Measurements from ENCODE around the gene BACH2.

Gene BACH2

GRCh38 chr6:90256698-90257485 lies 39.8 kb downstream of the BACH2 start:
- Histone ChIP-seq H3K4me3 (ENCODE audit: low read length) (no peak overlapping the region), H3K79me2 (ENCODE audit: control insufficient read depth, low read length) (peaks cover 100% of the 10 kb centered on the region), H3K9me2 (replicated peaks; ENCODE audit: control insufficient read depth, low read length) (no peaks in the 10 kb centered on the region), H3K4me2 (ENCODE audit: low read length) (peak overlapping the region; percentile 4; the same call in 1 of the 2 replicates), H3K4me1 (ENCODE audit: control insufficient read depth, low read length) (peaks cover 94% of the 10 kb centered on the region), H3K36me3 (ENCODE audit: control insufficient read depth, low read length) (peaks cover 95% of the 10 kb centered on the region), H3K27ac (ENCODE audit: low read depth, low read length) (peak overlapping the region; percentile 8; the same call in 1 of the 2 replicates), H4K20me1 (ENCODE audit: control insufficient read depth, insufficient read depth, low read depth, low read length) (peaks cover 69% of the 10 kb centered on the region), H3K9me3 (ENCODE audit: control insufficient read depth, insufficient read depth, low read length) (no peaks in the 10 kb centered on the region), H3F3A (ENCODE audit: control insufficient read depth, insufficient read depth) (peaks cover 82% of the 10 kb centered on the region), H3K27me3 (ENCODE audit: control insufficient read depth, low read length) (no peaks in the 10 kb centered on the region)
- TF ChIP-seq EZH2phosphoT487 (IDR thresholded peaks at IDR 0.05; ENCODE audit: borderline replicate concordance, low read length) (no peak), CTCF (IDR thresholded peaks at IDR 0.05; ENCODE audit: low read depth, low read length, poor library complexity, severe bottlenecking) (no peak)

- Histone ChIP-seq H4K20me1 (ENCODE audit: control insufficient read depth, insufficient read depth, low read depth, low read length) (peaks cover 45% of the 10 kb centered on the region), H3K4me2 (ENCODE audit: low read length) (peak overlapping the region; percentile 22; the same call in 1 of the 2 replicates)
Measured at GRCh38 chr6:90253631-90254030, 43.0 kb downstream of the BACH2 start.

GRCh38 chr6:90251295-90251992 lies 45.2 kb downstream of the BACH2 start:
- no peaks in the 10 kb centered on the region for H3K27me3 ChIP-seq (ENCODE audit: control insufficient read depth, low read length)
- no peak overlapping the region for H3K4me3 ChIP-seq (ENCODE audit: low read length)
- peaks cover 86% of the 10 kb centered on the region for H3F3A ChIP-seq (ENCODE audit: control insufficient read depth, insufficient read depth)
- TF ChIP-seq CTCF (IDR thresholded peaks at IDR 0.05; ENCODE audit: low read depth, low read length, poor library complexity, severe bottlenecking): no peak
- TF ChIP-seq EZH2phosphoT487 (IDR thresholded peaks at IDR 0.05; ENCODE audit: borderline replicate concordance, low read length): no peak
- H3K9me3 ChIP-seq (ENCODE audit: control insufficient read depth, insufficient read depth, low read length): no peaks in the 10 kb centered on the region
- H3K27ac ChIP-seq (ENCODE audit: low read depth, low read length): peak overlapping the region; percentile 24
- H3K36me3 ChIP-seq (ENCODE audit: control insufficient read depth, low read length): peaks cover 95% of the 10 kb centered on the region
- peaks cover 100% of the 10 kb centered on the region for H3K79me2 ChIP-seq (ENCODE audit: control insufficient read depth, low read length)
- peaks cover 46% of the 10 kb centered on the region for H4K20me1 ChIP-seq (ENCODE audit: control insufficient read depth, insufficient read depth, low read depth, low read length)
- no peaks in the 10 kb centered on the region for H3K9me2 ChIP-seq (replicated peaks; ENCODE audit: control insufficient read depth, low read length)
- peak overlapping the region; percentile 22 for H3K4me2 ChIP-seq (ENCODE audit: low read length)
- peaks cover 59% of the 10 kb centered on the region for H3K4me1 ChIP-seq (ENCODE audit: control insufficient read depth, low read length)

More at GRCh38 chr6:90253631-90254030, 43.0 kb downstream of the BACH2 start:
- TF ChIP-seq EZH2phosphoT487 (IDR thresholded peaks at IDR 0.05; ENCODE audit: borderline replicate concordance, low read length) (no peak), CTCF (IDR thresholded peaks at IDR 0.05; ENCODE audit: low read depth, low read length, poor library complexity, severe bottlenecking) (no peak)
- Histone ChIP-seq H3K27ac (ENCODE audit: low read depth, low read length) (peak overlapping the region; percentile 24; the same call in 1 of the 2 replicates), H3K9me2 (replicated peaks; ENCODE audit: control insufficient read depth, low read length) (no peaks in the 10 kb centered on the region), H3K4me1 (ENCODE audit: control insufficient read depth, low read length) (peaks cover 71% of the 10 kb centered on the region), H3K27me3 (ENCODE audit: control insufficient read depth, low read length) (no peaks in the 10 kb centered on the region), H3K4me3 (ENCODE audit: low read length) (no peak overlapping the region), H3K79me2 (ENCODE audit: control insufficient read depth, low read length) (peaks cover 100% of the 10 kb centered on the region), H3F3A (ENCODE audit: control insufficient read depth, insufficient read depth) (peaks cover 82% of the 10 kb centered on the region), H3K36me3 (ENCODE audit: control insufficient read depth, low read length) (peaks cover 95% of the 10 kb centered on the region), H3K9me3 (ENCODE audit: control insufficient read depth, insufficient read depth, low read length) (no peaks in the 10 kb centered on the region)
